ENCODE data around the gene C3orf18.

C3orf18 gene

GRCh38 chr3:50577348-50577747 is 9.8 kb upstream of the C3orf18 start:
- no peak for DNase-seq

GRCh38 chr3:50575372-50575771 is 7.8 kb upstream of the C3orf18 start:
- peak; percentile 22 for DNase-seq

GRCh38 chr3:50574444-50574831 is 6.9 kb upstream of the C3orf18 start:
- DNase-seq, result no peak

GRCh38 chr3:50573566-50574443 is 6.3 kb upstream of the C3orf18 start:
- peak; percentile 48 for DNase-seq

GRCh38 chr3:50572801-50573371 is 5.3 kb upstream of the C3orf18 start:
- peak; percentile 22 for DNase-seq

GRCh38 chr3:50572158-50572557 is 4.6 kb upstream of the C3orf18 start:
- DNase-seq, result peak; percentile 87

- DNase-seq, result no peak
These were observed 3.9 kb upstream of the C3orf18 start for GRCh38 chr3:50571486-50571885.

GRCh38 chr3:50570508-50571279 is 3.1 kb upstream of the C3orf18 start:
- DNase-seq, result no peak

GRCh38 chr3:50568947-50569749 is 1.6 kb upstream of the C3orf18 start, which contains the start of gene HEMK1:
HEMK1 (plus strand) TSS chr3:50569522; CDS start chr3:50571105, 1,583 bp downstream.
- peak; percentile 97 for DNase-seq

GRCh38 chr3:50567011-50567385 is 549 bp downstream of the C3orf18 start:
- no peak for DNase-seq

GRCh38 chr3:50564321-50564720 is 3.2 kb downstream of the C3orf18 start:
- DNase-seq, result no peak

GRCh38 chr3:50563867-50564266 is 3.7 kb downstream of the C3orf18 start:
- no peak for DNase-seq

GRCh38 chr3:50562861-50563260 is 4.7 kb downstream of the C3orf18 start:
- DNase-seq, result no peak

GRCh38 chr3:50559702-50560101 is 7.8 kb downstream of the C3orf18 start:
- DNase-seq, result no peak

- DNase-seq, result no peak
These were observed 9.6 kb downstream of the C3orf18 start for GRCh38 chr3:50557915-50558314.

GRCh38 chr3:50557106-50557505 is 10.4 kb downstream of the C3orf18 start:
- DNase-seq, result no peak

- DNase-seq, result no peak
These were observed 13.0 kb downstream of the C3orf18 start for GRCh38 chr3:50554553-50554952.

GRCh38 chr3:50552598-50552997 is 14.9 kb downstream of the C3orf18 start:
- DNase-seq, result no peak

GRCh38 chr3:50551681-50552435 is 15.7 kb downstream of the C3orf18 start:
- DNase-seq, result no peak

- DNase-seq, result no peak
These were observed 16.4 kb downstream of the C3orf18 start for GRCh38 chr3:50551054-50551659.

- DNase-seq, result peak; percentile 65
These were observed 17.3 kb downstream of the C3orf18 start for GRCh38 chr3:50550079-50550736.
